CD4-positive, alpha-beta memory T cell (primary cell): ENCODE results near the gene CHST5. TPM values are rescaled to one million over a fixed set of nuclear protein-coding genes. Genes with fewer than 3 reads are reported as not detected.

ENCODE experiments used
- CTCF ChIA-PET: fragments of 350-600 bp; sonication (Branson Sonifier 250); formaldehyde crosslinking; loops from one replicate; lab custom pipeline; 2021; ENCODE audit warnings: inconsistent platforms; ENCODE audit not compliant: partially characterized antibody; lab: Charles Lee
- POLR2A ChIA-PET: fragments of 350-600 bp; sonication (Branson Sonifier 250); formaldehyde crosslinking; loops from one replicate; lab custom pipeline; 2021; ENCODE audit not compliant: partially characterized antibody; lab: Charles Lee
- DNase-seq, 5 donors: peaks; one replicate each; pipeline versions ENCODE4 v3.0.0 to v3.0.0-alpha.2; 2020 to 2022; ENCODE audit warnings: mixed read lengths in 1 of 5
- H3K27ac ChIP-seq: one replicate; pipeline ENCODE4 v1.7.0; 2013; ENCODE audit warnings: low read depth, low read length
- H3K27me3 ChIP-seq: 2 replicates; pipeline ENCODE4 v1.7.0; 2013; ENCODE audit warnings: mild to moderate bottlenecking, low read length, moderate library complexity; ENCODE audit not compliant: insufficient read depth
- H3K36me3 ChIP-seq: 2 replicates; pipeline ENCODE4 v1.7.0; 2013; ENCODE audit warnings: mild to moderate bottlenecking, low read length, moderate library complexity; ENCODE audit not compliant: insufficient read depth
- H3K4me1 ChIP-seq: 2 replicates; pipeline ENCODE4 v1.7.0; 2013; ENCODE audit warnings: mild to moderate bottlenecking, low read length, moderate library complexity; ENCODE audit not compliant: insufficient read depth
- H3K4me3 ChIP-seq, 2 donors: one replicate each; pipeline ENCODE4 v1.7.0; 2013; ENCODE audit warnings: low read length in 2 of 2, mild to moderate bottlenecking in 1 of 2
- H3K9me3 ChIP-seq, 2 donors: one replicate each; pipeline ENCODE4 v1.7.0; 2013; ENCODE audit warnings: low read length in 2 of 2, control low read depth in 1 of 2; ENCODE audit not compliant: control insufficient read depth in 1 of 2
- H3K27ac Mint-ChIP-seq, 7 donors: one replicate each; pipeline ENCODE4 v1.8.0; 2020 to 2021; ENCODE audit warnings: mixed read lengths in 7 of 7, mild to moderate bottlenecking in 6 of 7, inconsistent platforms in 3 of 7, moderate library complexity in 3 of 7
- H3K27me3 Mint-ChIP-seq, 2 donors: one replicate each; pipeline ENCODE4 v1.8.0; 2020 to 2021; ENCODE audit warnings: mixed read lengths in 2 of 2
- H3K36me3 Mint-ChIP-seq, 2 donors: one replicate each; pipeline ENCODE4 v1.8.0; 2020 to 2021; ENCODE audit warnings: mixed read lengths in 2 of 2, inconsistent platforms in 1 of 2, mild to moderate bottlenecking in 1 of 2
- H3K4me1 Mint-ChIP-seq, 4 donors: one replicate each; pipeline ENCODE4 v1.8.0; 2020 to 2021; ENCODE audit warnings: mixed read lengths in 4 of 4, mild to moderate bottlenecking in 1 of 4
- H3K4me3 Mint-ChIP-seq, 8 donors: one replicate each; pipeline ENCODE4 v1.8.0; 2020 to 2021; ENCODE audit warnings: mixed read lengths in 8 of 8, mild to moderate bottlenecking in 7 of 8, moderate library complexity in 6 of 8, inconsistent platforms in 3 of 8
- H3K9me3 Mint-ChIP-seq, 8 donors: one replicate each; pipeline ENCODE4 v1.8.0; 2020 to 2021; ENCODE audit warnings: mixed read lengths in 8 of 8, mild to moderate bottlenecking in 5 of 8, inconsistent platforms in 3 of 8, moderate library complexity in 1 of 8
- intact Hi-C: fragments of 100-400 bp; cut with micrococcal nuclease; formaldehyde crosslinking; loops from one replicate; pipeline ENCODE4 v1.15.1; 2023
- polyA plus RNA-seq, 2 donors: library from polyadenylated mRNA; unstranded; fragments of 300-500 nt; fragmentation: Illumina TruSeq; gene quantifications; one replicate each; pipeline ENCODE4 v1.2.3, GENCODE V29; 2021
- total RNA-seq, 2 experiments: library from RNA; stranded (reverse); gene quantifications; one replicate each; pipeline ENCODE4 v1.2.3, GENCODE V29; 2021

CHST5 gene
- total and polyA plus RNA-seq, 4 experiments from 2014 or later: not detected

DNA sequence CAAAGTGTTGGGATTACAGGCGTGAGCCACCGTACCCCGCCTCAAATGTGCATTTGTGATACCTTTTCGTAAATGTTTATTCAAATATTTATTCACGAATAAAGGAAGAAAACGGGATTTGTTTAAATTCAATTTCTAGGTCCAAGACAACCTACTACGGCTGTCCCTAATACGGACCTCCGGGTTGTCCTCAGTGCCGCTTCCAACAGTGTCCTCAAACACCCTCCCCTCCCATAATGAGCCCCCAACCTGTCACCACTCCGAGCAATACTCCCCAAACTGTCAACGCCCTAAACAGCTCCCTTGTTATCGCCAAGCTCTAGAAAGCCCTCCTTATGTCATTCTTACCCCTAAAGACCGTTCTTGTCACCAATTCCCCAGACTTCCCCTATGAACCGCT lies 29.7 kb upstream of the CHST5 start:
- peaks cover 0 to 34% of the 10 kb centered on the region in 2 donors for H3K36me3 Mint-ChIP-seq
- Histone ChIP-seq H3K27ac (peak overlapping the region; percentile 82), H3K9me3 (no peaks in the 10 kb centered on the region), H3K36me3 (peaks cover 20% of the 10 kb centered on the region), H3K27me3 (no peaks in the 10 kb centered on the region), H3K4me3 (peak overlapping the region; percentile 59 to 100), H3K4me1 (peaks cover 48% of the 10 kb centered on the region)
- DNase-seq: no peak
- peaks cover 0 to 3% (median 0%) of the 10 kb centered on the region in 8 donors for H3K9me3 Mint-ChIP-seq
- peaks cover 23 to 53% (median 36%) of the 10 kb centered on the region in 4 donors for H3K4me1 Mint-ChIP-seq
- peak overlapping the region; percentile 88 to 100 (median 97) for H3K4me3 Mint-ChIP-seq
- peak overlapping the region; percentile 84 to 100 (median 97) for H3K27ac Mint-ChIP-seq
- intact Hi-C loops: loop anchor here (1.0 to 10.0 kb wide), 7 partner anchors 9 to 961 kb away; partner anchors contain the start of genes ADAT1, CFDP1, GLG1 and KARS1
- peaks cover 0 to 7% of the 10 kb centered on the region in 2 donors for H3K27me3 Mint-ChIP-seq
- POLR2A ChIA-PET: interaction anchor here (0.6 to 5.7 kb wide), 14 partner anchors 9 to 1626 kb away, joined by 3 to 69 read pairs (median 6); partner anchors contain the start of genes ADAT1, CFDP1, KARS1 and MON1B
- CTCF ChIA-PET: interaction anchor here (0.7 to 3.4 kb wide), 9 partner anchors 9 to 198 kb away, joined by 3 to 14 read pairs (median 7); partner anchors contain the start of genes KARS1, TERF2IP and TMEM231

DNA sequence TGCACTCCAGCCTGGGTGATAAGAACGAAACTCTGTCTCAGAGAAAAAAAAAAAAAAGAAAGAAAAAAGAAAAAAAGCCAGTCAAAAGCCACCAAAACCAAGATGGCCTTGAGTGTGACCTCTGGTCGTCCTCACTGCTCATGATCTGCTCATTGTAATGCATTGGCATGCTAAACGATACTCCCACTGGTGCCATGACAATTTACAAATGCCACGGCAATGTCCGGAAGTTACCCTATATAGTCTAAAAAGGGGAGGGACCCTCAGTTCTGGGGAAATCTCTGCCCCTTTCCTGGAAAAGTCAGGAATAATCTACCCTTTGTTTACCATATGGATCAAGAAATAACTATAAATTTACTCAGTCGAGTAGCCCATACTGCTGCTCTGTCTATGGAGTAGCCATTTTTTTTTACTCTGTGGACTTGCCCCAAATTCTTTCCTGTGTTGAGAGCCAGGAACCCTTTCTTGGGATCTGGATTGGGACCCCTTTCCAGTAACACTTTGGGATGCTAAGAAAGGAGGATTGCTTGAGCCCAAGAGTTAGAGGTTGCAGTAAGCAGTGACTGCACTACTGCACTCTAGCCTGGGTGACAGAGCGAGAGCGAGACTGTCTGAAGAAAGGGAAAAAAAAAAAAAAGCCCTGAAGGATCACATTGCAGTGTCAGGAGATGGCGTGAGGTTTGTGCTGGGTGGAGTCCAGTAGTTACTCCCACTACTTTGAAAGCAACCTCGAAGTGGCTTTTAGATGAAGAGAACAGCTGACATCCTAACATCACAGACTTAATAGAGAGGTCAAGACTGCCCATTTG lies 23.9 kb upstream of the CHST5 start:
- H3K27me3 ChIP-seq: no peaks in the 10 kb centered on the region
- no peak for DNase-seq
- H3K4me3 Mint-ChIP-seq: no peak overlapping the region
- H3K4me3 ChIP-seq: no peak overlapping the region
- no peaks in the 10 kb centered on the region for H3K9me3 Mint-ChIP-seq
- ChIA-PET CTCF (no interaction called here), POLR2A (interaction anchor here (1.0 kb wide), 1 partner anchor 88 kb away, joined by 3 read pairs; the partner anchor contains the start of gene TERF2IP)
- H3K4me1 ChIP-seq: peaks cover 15% of the 10 kb centered on the region
- intact Hi-C loops: loop anchor here (10.0 kb wide), 1 partner anchor 955 kb away; the partner anchor contains the start of gene GLG1
- H3K36me3 Mint-ChIP-seq: no peaks in the 10 kb centered on the region
- H3K27ac Mint-ChIP-seq: peak overlapping the region in 1 of 7 donors; percentile 1
- H3K4me1 Mint-ChIP-seq: peaks cover 4 to 16% (median 9%) of the 10 kb centered on the region in 4 donors
- H3K27ac ChIP-seq: no peak overlapping the region
- H3K9me3 ChIP-seq: no peaks in the 10 kb centered on the region
- peaks cover 0 to 8% of the 10 kb centered on the region in 2 donors for H3K27me3 Mint-ChIP-seq
- no peaks in the 10 kb centered on the region for H3K36me3 ChIP-seq

- H3K4me1 ChIP-seq: peaks cover 15% of the 10 kb centered on the region
- H3K27ac ChIP-seq: no peak overlapping the region
- H3K9me3 Mint-ChIP-seq: no peaks in the 10 kb centered on the region
- no peak overlapping the region for H3K4me3 ChIP-seq
- no peak for DNase-seq
- POLR2A ChIA-PET: interaction anchor here (1.0 kb wide), 1 partner anchor 89 kb away, joined by 3 read pairs; the partner anchor contains the start of gene TERF2IP
- peaks cover 0 to 8% of the 10 kb centered on the region in 2 donors for H3K27me3 Mint-ChIP-seq
- CTCF ChIA-PET: interaction anchor here (1.5 kb wide), 1 partner anchor 63 kb away, joined by 3 read pairs; no protein-coding TSS in a partner anchor
- intact Hi-C loops: no loop called here
- no peaks in the 10 kb centered on the region for H3K27me3 ChIP-seq
- H3K36me3 Mint-ChIP-seq: no peaks in the 10 kb centered on the region
- no peaks in the 10 kb centered on the region for H3K36me3 ChIP-seq
- no peak overlapping the region for H3K4me3 Mint-ChIP-seq
- no peak overlapping the region for H3K27ac Mint-ChIP-seq
- H3K4me1 Mint-ChIP-seq: peaks cover 3 to 16% (median 10%) of the 10 kb centered on the region in 4 donors
- H3K9me3 ChIP-seq: no peaks in the 10 kb centered on the region
These were observed 23.0 kb upstream of the CHST5 start for GRCh38 chr16:75558846-75559401.

- DNase-seq: no peak
- H3K36me3 Mint-ChIP-seq: no peaks in the 10 kb centered on the region
- H3K4me3 Mint-ChIP-seq: peak overlapping the region; percentile 87 to 95 (median 90)
- Histone ChIP-seq H3K27ac (peak overlapping the region; percentile 68), H3K9me3 (no peaks in the 10 kb centered on the region), H3K27me3 (no peaks in the 10 kb centered on the region), H3K4me1 (peaks cover 15% of the 10 kb centered on the region), H3K36me3 (no peaks in the 10 kb centered on the region), H3K4me3 (peak overlapping the region in 1 of 2 donors; percentile 76)
- peaks cover 0 to 1% of the 10 kb centered on the region in 2 donors for H3K27me3 Mint-ChIP-seq
- POLR2A ChIA-PET: interaction anchor here (0.9 to 4.0 kb wide), 15 partner anchors 9 to 123 kb away, joined by 3 to 38 read pairs (median 3); partner anchors contain the start of genes ADAT1, CFDP1, GABARAPL2 and KARS1
- H3K4me1 Mint-ChIP-seq: peaks cover 3 to 16% (median 10%) of the 10 kb centered on the region in 4 donors
- no peaks in the 10 kb centered on the region for H3K9me3 Mint-ChIP-seq
- CTCF ChIA-PET: interaction anchor here (1.0 to 2.6 kb wide), 9 partner anchors 8 to 324 kb away, joined by 3 to 14 read pairs (median 5); partner anchors contain the start of gene GABARAPL2
- intact Hi-C loops: loop anchor here (1.0 to 2.0 kb wide), 7 partner anchors 10 to 408 kb away; partner anchors contain the start of genes ADAT1, CFDP1, GABARAPL2 and TMEM170A
- peak overlapping the region; percentile 88 to 98 (median 94) for H3K27ac Mint-ChIP-seq
These were observed 20.6 kb upstream of the CHST5 start for GRCh38 chr16:75556431-75556950.

GRCh38 chr16:75555707-75556430 lies 20.0 kb upstream of the CHST5 start, which contains the start of gene TMEM231:
Gene TMEM231 (minus strand): TSS chr16:75556252. CDS start chr16:75556209, 43 bp downstream.
- Mint-ChIP-seq H3K4me3 (peak within 1 kb of the TSS; percentile 87 to 95 (median 90)), H3K4me1 (peaks cover 3 to 16% (median 10%) of the 10 kb centered on the region in 4 donors), H3K27me3 (peaks cover 0 to 1% of the 10 kb centered on the region in 2 donors), H3K27ac (peak within 1 kb of the TSS; percentile 89 to 98 (median 95)), H3K36me3 (no peaks in the 10 kb centered on the region), H3K9me3 (no peaks in the 10 kb centered on the region)
- peaks cover 15% of the 10 kb centered on the region for H3K4me1 ChIP-seq
- peak within 1 kb of the TSS; percentile 68 for H3K27ac ChIP-seq
- CTCF ChIA-PET: interaction anchor here (1.0 to 2.6 kb wide), 8 partner anchors 9 to 323 kb away, joined by 3 to 14 read pairs (median 5); partner anchors contain the start of gene GABARAPL2
- POLR2A ChIA-PET: interaction anchor here (0.9 to 4.0 kb wide), 14 partner anchors 10 to 122 kb away, joined by 3 to 38 read pairs (median 4); partner anchors contain the start of genes ADAT1, CFDP1, GABARAPL2 and KARS1
- H3K27me3 ChIP-seq: no peaks in the 10 kb centered on the region
- H3K9me3 ChIP-seq: no peaks in the 10 kb centered on the region
- peak; percentile 94 to 98 (median 96) for DNase-seq
- peak within 1 kb of the TSS; percentile 75 to 76 for H3K4me3 ChIP-seq
- H3K36me3 ChIP-seq: no peaks in the 10 kb centered on the region
- intact Hi-C loops: loop anchor here (1.0 to 2.0 kb wide), 8 partner anchors 10 to 1635 kb away; partner anchors contain the start of genes ADAT1, CFDP1, GABARAPL2 and MON1B
